HCT116 (cell line): ENCODE measurements around the gene ACTG1. TPM values are rescaled to one million over a fixed set of nuclear protein-coding genes. Genes with fewer than 3 reads are reported as not detected.

ENCODE experiments used
- ATAC-seq: fragments of 200-7000 bp; cut with Tn5 transposase; 2 replicates; pipeline ENCODE4 v1.9.1; 2020; ENCODE audit warnings: mild to moderate bottlenecking, moderate library complexity
- BruUV-seq: library from RNA; stranded (reverse); fragments of 400-500 nt; replicated peaks from 2 replicates; lab custom pipeline; 2021; lab: Mats Ljungman, UMichigan
- CTCF ChIA-PET: fragments of 300-600 bp; sonication (Branson Sonifier 250); formaldehyde crosslinking; loops from one replicate; lab custom pipeline; 2021; ENCODE audit warnings: antibody characterized with exemption; lab: Charles Lee
- POLR2A ChIA-PET: fragments of 300-600, 350-600 bp; sonication (Branson Sonifier 250); formaldehyde crosslinking; loops from one replicate; lab custom pipeline; 2021; ENCODE audit warnings: antibody characterized with exemption; lab: Charles Lee
- RAD21 ChIA-PET, 2 experiments: fragments of 300-600 bp; sonication (Branson Sonifier 250); formaldehyde crosslinking; loops; one replicate each; lab custom pipeline; 2023; ENCODE audit warnings: low total read pairs in 2 of 2; ENCODE audit not compliant: uncharacterized antibody in 2 of 2, unreplicated experiment in 2 of 2, low non-redundant PET in 1 of 2; lab: Charles Lee
- DNase-seq: peaks from one replicate; pipeline ENCODE4 v3.0.0-alpha.2; 2010; ENCODE audit warnings: low read depth, low spot score
- H2AFZ ChIP-seq: fragments of 200-600 bp; shearing (Covaris generic), sonication (generic); 2 replicates; pipeline ENCODE4 v1.6.1; 2017; ENCODE audit warnings: low read depth, mixed run types, mixed read lengths, antibody characterized with exemption, low read length; ENCODE audit not compliant: poor library complexity, severe bottlenecking
- H3K27ac ChIP-seq: 2 replicates; pipeline ENCODE4 v1.5.1; 2012; ENCODE audit warnings: low read depth, low read length
- H3K27me3 ChIP-seq: fragments of 200-600 bp; sonication (generic); 2 replicates; pipeline ENCODE4 v1.6.1; 2016; ENCODE audit warnings: mixed run types, low read length, mixed read lengths; ENCODE audit not compliant: insufficient read depth
- H3K36me3 ChIP-seq, 2 experiments: fragments of 200-500 bp in 1 of 2; fragments of 200-600 bp in 1 of 2; sonication (Bioruptor generic) in 1 of 2; sonication (generic) in 1 of 2; 2 replicates each; pipeline versions ENCODE4 v1.5.1 to v1.6.1; 2014 to 2016; ENCODE audit warnings: low read length in 2 of 2, inconsistent platforms in 1 of 2, mixed read lengths in 1 of 2, mixed run types in 1 of 2; ENCODE audit not compliant: insufficient read depth in 2 of 2, control insufficient read depth in 1 of 2
- H3K4me1 ChIP-seq, 2 experiments: fragments of 200-600 bp in 1 of 2; sonication (generic) in 1 of 2; 2 replicates each; pipeline versions ENCODE4 v1.5.1 to v1.6.1; 2012 to 2017; ENCODE audit warnings: low read length in 2 of 2, inconsistent platforms in 1 of 2, mild to moderate bottlenecking in 1 of 2, mixed read lengths in 1 of 2, mixed run types in 1 of 2, moderate library complexity in 1 of 2; ENCODE audit not compliant: insufficient read depth in 2 of 2, control insufficient read depth in 1 of 2
- H3K4me2 ChIP-seq: fragments of 200-600 bp; sonication (generic); 2 replicates; pipeline ENCODE4 v1.6.1; 2017; ENCODE audit warnings: mixed run types, low read length, mixed read lengths
- H3K4me3 ChIP-seq, 2 experiments: fragments of 200-600 bp in 1 of 2; sonication (generic) in 1 of 2; replicated peaks in 1 of 2; 2 replicates each; pipeline ENCODE4 v1.5.1; 2011 to 2016; ENCODE audit warnings: low read length in 2 of 2, control low read depth in 1 of 2, low read depth in 1 of 2, mild to moderate bottlenecking in 1 of 2, mixed read lengths in 1 of 2, mixed run types in 1 of 2
- H3K79me2 ChIP-seq: fragments of 200-600 bp; sonication (generic); 2 replicates; pipeline ENCODE4 v1.6.1; 2017; ENCODE audit warnings: mild to moderate bottlenecking, mixed run types, low read length, moderate library complexity, mixed read lengths; ENCODE audit not compliant: insufficient read depth
- H3K9ac ChIP-seq: fragments of 200-600 bp; sonication (generic); 2 replicates; pipeline ENCODE4 v1.6.1; 2016; ENCODE audit warnings: low read length, mixed read lengths
- H3K9me2 ChIP-seq: fragments of 200-600 bp; sonication (generic), shearing (Covaris generic); 2 replicates; pipeline ENCODE4 v1.6.1; 2017; ENCODE audit warnings: mixed run types, mild to moderate bottlenecking, moderate library complexity; ENCODE audit not compliant: insufficient read depth
- H3K9me3 ChIP-seq, 2 experiments: fragments of 200-500 bp in 1 of 2; fragments of 200-600 bp in 1 of 2; sonication (Bioruptor generic) in 1 of 2; sonication (generic) in 1 of 2; 2 replicates each; pipeline ENCODE4 v1.6.1; 2014 to 2017; ENCODE audit warnings: low read length in 2 of 2, mixed read lengths in 2 of 2, inconsistent platforms in 1 of 2, low read depth in 1 of 2, mild to moderate bottlenecking in 1 of 2, mixed run types in 1 of 2, moderate library complexity in 1 of 2; ENCODE audit not compliant: control insufficient read depth in 1 of 2, insufficient read depth in 1 of 2
- H4K20me1 ChIP-seq: fragments of 200-600 bp; sonication (generic), shearing (Covaris generic); 2 replicates; pipeline ENCODE4 v1.6.1; 2017; ENCODE audit warnings: mixed run types, mild to moderate bottlenecking, moderate library complexity; ENCODE audit not compliant: insufficient read depth
- CBX3 ChIP-seq: IDR thresholded peaks from 2 replicates; pipeline ENCODE4 v1.6.1; 2012; ENCODE audit warnings: low read depth
- EGR1 ChIP-seq: IDR thresholded peaks from 2 replicates; pipeline ENCODE4 v1.6.1; 2012; ENCODE audit warnings: low read depth
- ELF1 ChIP-seq: IDR thresholded peaks from 2 replicates; pipeline ENCODE4 v1.6.1; 2012; ENCODE audit warnings: low read depth, borderline replicate concordance
- EZH2 ChIP-seq: fragments of 200-600 bp; sonication (generic); IDR thresholded peaks from 2 replicates; pipeline ENCODE4 v1.6.1; 2017; ENCODE audit warnings: antibody characterized with exemption, mixed run types
- FOSL1 ChIP-seq: IDR thresholded peaks from 2 replicates; pipeline ENCODE4 v1.6.1; 2012; ENCODE audit warnings: low read depth
- POLR2AphosphoS5 ChIP-seq: IDR thresholded peaks from 2 replicates; pipeline ENCODE4 v1.6.1; 2011; ENCODE audit warnings: mild to moderate bottlenecking, low read depth, low read length, moderate library complexity
- RAD21 ChIP-seq: IDR thresholded peaks from 2 replicates; pipeline ENCODE4 v1.6.1; 2012; ENCODE audit warnings: low read depth, mild to moderate bottlenecking
- SIN3A ChIP-seq: IDR thresholded peaks from 2 replicates; pipeline ENCODE4 v1.6.1; 2012; ENCODE audit warnings: low read depth
- SP1 ChIP-seq: IDR thresholded peaks from 2 replicates; pipeline ENCODE4 v1.6.1; 2012; ENCODE audit warnings: low read depth
- SRF ChIP-seq: IDR thresholded peaks from 2 replicates; pipeline ENCODE4 v1.6.1; 2012; ENCODE audit warnings: low read depth
- TCF7L2 ChIP-seq: IDR thresholded peaks from 2 replicates; pipeline ENCODE4 v1.7.0; 2011; ENCODE audit warnings: borderline replicate concordance, inconsistent platforms; ENCODE audit not compliant: insufficient read depth, insufficient read length; ENCODE audit errors: extremely low read depth
- ZNF274 ChIP-seq: fragments of 200-500 bp; sonication (Bioruptor generic); IDR thresholded peaks from 2 replicates; pipeline ENCODE4 v1.6.1; 2014; ENCODE audit warnings: mild to moderate bottlenecking, low read depth, low read length, inconsistent platforms
- intact Hi-C: fragments of 100-400 bp; cut with micrococcal nuclease; formaldehyde crosslinking; loops from 2 replicates; pipeline ENCODE4 v1.10.0; 2022
- total RNA-seq: library from RNA; stranded (reverse); gene quantifications from one replicate; pipeline ENCODE4 v1.2.1, GENCODE V29; 2021; ENCODE audit not compliant: unreplicated experiment
- TF ChIP-seq, protein P1 (sequence below), 3 experiments: fragments of 200-600 bp in 1 of 3; sonication (generic) in 1 of 3; IDR thresholded peaks in 2 of 3; conservative IDR thresholded peaks in 1 of 3; 2 replicates each; pipeline ENCODE4 v1.5.1; 2012 to 2017; ENCODE audit warnings: low read depth in 2 of 3, low read length in 2 of 3, antibody characterized with exemption in 1 of 3, borderline replicate concordance in 1 of 3, control low read depth in 1 of 3, mild to moderate bottlenecking in 1 of 3, mixed read lengths in 1 of 3, mixed run types in 1 of 3, moderate library complexity in 1 of 3; ENCODE audit not compliant: insufficient read depth in 1 of 3
- TF ChIP-seq, protein P2 (sequence below): IDR thresholded peaks from 2 replicates; pipeline ENCODE4 v1.6.1; 2012; ENCODE audit warnings: low read depth
- TF ChIP-seq, protein P3 (sequence below): IDR thresholded peaks from 2 replicates; pipeline ENCODE4 v1.6.1; 2012
- TF ChIP-seq, protein P4 (sequence below): IDR thresholded peaks from 2 replicates; pipeline ENCODE4 v1.6.1; 2011; ENCODE audit warnings: mild to moderate bottlenecking, low read length, moderate library complexity; ENCODE audit not compliant: insufficient replicate concordance; ENCODE audit errors: extremely low read depth
- TF ChIP-seq, protein P5 (sequence below): IDR thresholded peaks from 2 replicates; pipeline ENCODE4 v1.6.1; 2012

ACTG1 gene
- total RNA-seq, 1 experiment from 2014 or later: 6,223 TPM

DNA sequence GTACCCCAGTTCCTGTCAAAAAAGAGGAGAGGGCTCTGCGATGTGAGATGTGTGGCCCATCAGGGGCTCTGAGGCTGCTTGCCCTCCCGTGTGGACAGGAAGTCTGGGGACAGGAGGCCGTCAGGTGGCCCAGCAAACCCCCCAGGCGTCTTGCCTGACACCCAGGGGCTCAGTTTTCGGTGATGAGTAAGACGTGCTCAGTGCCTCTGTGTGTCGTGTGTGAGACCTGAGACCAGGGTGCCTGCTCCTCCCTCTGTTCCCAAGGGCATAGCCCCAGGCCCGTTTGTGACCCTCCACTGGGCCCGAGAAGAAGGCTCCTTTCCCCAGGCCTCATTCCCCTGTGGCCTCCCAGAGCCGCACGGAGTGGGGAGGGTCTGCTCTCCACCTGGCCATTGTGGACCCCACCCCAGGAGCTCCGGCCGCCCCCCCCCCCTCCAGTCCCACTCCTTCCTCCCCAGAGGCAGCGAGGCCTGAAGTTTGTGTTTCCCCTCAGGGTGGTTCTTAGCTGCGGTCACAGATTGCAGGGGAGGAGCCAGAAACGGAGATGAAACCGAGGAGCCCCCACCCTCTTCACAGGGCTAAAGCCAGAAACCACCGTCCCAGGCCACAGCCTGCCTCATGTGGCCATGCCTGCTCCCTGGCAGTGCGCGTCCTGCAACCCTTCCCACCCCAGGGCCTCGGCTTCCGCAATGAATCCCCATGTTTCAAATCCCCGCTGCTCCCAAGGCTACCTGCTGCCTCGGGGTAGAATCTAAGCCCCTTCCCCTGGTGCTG, 4.9 kb upstream of the ACTG1 start:
- CTCF ChIA-PET: no interaction called here
- no peaks in the 10 kb centered on the region; the same call in 1 of the 2 replicates for H4K20me1 ChIP-seq
- DNase-seq (no peak), ATAC-seq (no peak)
- no peaks in the 10 kb centered on the region for H3K9me2 ChIP-seq
- peak overlapping the region; percentile 98 for H3K27ac ChIP-seq
- intact Hi-C loops: no loop called here
- BruUV-seq: no TSS peak
- RAD21 ChIA-PET: no interaction called here
- no peaks in the 10 kb centered on the region for H3K9me3 ChIP-seq
- no peaks in the 10 kb centered on the region for H3K36me3 ChIP-seq
- H2AFZ ChIP-seq: no peak overlapping the region
- peak overlapping the region; percentile 100 for H3K4me2 ChIP-seq
- POLR2A ChIA-PET: interaction anchor here (0.7 to 3.1 kb wide), 6 partner anchors 9 to 278 kb away, joined by 3 to 42 read pairs (median 4); partner anchors contain the start of genes FAAP100, NDUFAF8 and TEPSIN
- H3K4me3 ChIP-seq: no peak overlapping the region
- TF ChIP-seq FOSL1 (no peak), SRF (no peak), RAD21 (no peak), ZNF274 (no peak), POLR2AphosphoS5 (no peak), EZH2 (no peak), EGR1 (no peak), TCF7L2 (no peak), ELF1 (no peak), SIN3A (no peak), CBX3 (no peak), SP1 (no peak)
- TF ChIP-seq, protein P1, sequence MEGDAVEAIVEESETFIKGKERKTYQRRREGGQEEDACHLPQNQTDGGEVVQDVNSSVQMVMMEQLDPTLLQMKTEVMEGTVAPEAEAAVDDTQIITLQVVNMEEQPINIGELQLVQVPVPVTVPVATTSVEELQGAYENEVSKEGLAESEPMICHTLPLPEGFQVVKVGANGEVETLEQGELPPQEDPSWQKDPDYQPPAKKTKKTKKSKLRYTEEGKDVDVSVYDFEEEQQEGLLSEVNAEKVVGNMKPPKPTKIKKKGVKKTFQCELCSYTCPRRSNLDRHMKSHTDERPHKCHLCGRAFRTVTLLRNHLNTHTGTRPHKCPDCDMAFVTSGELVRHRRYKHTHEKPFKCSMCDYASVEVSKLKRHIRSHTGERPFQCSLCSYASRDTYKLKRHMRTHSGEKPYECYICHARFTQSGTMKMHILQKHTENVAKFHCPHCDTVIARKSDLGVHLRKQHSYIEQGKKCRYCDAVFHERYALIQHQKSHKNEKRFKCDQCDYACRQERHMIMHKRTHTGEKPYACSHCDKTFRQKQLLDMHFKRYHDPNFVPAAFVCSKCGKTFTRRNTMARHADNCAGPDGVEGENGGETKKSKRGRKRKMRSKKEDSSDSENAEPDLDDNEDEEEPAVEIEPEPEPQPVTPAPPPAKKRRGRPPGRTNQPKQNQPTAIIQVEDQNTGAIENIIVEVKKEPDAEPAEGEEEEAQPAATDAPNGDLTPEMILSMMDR (IDR thresholded peaks at IDR 0.05 in 2 of 3, conservative IDR thresholded peaks at IDR 0.05 in 1 of 3; ENCODE audit: borderline replicate concordance in 1 of 3, insufficient read depth in 1 of 3, low read depth in 2 of 3, low read length in 2 of 3): no peak
- TF ChIP-seq, protein P2, sequence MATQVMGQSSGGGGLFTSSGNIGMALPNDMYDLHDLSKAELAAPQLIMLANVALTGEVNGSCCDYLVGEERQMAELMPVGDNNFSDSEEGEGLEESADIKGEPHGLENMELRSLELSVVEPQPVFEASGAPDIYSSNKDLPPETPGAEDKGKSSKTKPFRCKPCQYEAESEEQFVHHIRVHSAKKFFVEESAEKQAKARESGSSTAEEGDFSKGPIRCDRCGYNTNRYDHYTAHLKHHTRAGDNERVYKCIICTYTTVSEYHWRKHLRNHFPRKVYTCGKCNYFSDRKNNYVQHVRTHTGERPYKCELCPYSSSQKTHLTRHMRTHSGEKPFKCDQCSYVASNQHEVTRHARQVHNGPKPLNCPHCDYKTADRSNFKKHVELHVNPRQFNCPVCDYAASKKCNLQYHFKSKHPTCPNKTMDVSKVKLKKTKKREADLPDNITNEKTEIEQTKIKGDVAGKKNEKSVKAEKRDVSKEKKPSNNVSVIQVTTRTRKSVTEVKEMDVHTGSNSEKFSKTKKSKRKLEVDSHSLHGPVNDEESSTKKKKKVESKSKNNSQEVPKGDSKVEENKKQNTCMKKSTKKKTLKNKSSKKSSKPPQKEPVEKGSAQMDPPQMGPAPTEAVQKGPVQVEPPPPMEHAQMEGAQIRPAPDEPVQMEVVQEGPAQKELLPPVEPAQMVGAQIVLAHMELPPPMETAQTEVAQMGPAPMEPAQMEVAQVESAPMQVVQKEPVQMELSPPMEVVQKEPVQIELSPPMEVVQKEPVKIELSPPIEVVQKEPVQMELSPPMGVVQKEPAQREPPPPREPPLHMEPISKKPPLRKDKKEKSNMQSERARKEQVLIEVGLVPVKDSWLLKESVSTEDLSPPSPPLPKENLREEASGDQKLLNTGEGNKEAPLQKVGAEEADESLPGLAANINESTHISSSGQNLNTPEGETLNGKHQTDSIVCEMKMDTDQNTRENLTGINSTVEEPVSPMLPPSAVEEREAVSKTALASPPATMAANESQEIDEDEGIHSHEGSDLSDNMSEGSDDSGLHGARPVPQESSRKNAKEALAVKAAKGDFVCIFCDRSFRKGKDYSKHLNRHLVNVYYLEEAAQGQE: no peak
- TF ChIP-seq, protein P3, sequence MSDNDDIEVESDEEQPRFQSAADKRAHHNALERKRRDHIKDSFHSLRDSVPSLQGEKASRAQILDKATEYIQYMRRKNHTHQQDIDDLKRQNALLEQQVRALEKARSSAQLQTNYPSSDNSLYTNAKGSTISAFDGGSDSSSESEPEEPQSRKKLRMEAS: no peak
- TF ChIP-seq, protein P4, sequence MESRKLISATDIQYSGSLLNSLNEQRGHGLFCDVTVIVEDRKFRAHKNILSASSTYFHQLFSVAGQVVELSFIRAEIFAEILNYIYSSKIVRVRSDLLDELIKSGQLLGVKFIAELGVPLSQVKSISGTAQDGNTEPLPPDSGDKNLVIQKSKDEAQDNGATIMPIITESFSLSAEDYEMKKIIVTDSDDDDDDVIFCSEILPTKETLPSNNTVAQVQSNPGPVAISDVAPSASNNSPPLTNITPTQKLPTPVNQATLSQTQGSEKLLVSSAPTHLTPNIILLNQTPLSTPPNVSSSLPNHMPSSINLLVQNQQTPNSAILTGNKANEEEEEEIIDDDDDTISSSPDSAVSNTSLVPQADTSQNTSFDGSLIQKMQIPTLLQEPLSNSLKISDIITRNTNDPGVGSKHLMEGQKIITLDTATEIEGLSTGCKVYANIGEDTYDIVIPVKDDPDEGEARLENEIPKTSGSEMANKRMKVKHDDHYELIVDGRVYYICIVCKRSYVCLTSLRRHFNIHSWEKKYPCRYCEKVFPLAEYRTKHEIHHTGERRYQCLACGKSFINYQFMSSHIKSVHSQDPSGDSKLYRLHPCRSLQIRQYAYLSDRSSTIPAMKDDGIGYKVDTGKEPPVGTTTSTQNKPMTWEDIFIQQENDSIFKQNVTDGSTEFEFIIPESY: no peak
- TF ChIP-seq, protein P5, sequence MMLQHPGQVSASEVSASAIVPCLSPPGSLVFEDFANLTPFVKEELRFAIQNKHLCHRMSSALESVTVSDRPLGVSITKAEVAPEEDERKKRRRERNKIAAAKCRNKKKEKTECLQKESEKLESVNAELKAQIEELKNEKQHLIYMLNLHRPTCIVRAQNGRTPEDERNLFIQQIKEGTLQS: no peak
- TF ChIP-seq, all 23 proteins: peak for 0
- Histone ChIP-seq H3K9ac (peak overlapping the region; percentile 94), H3K27me3 (no peaks in the 10 kb centered on the region), H3K4me1 (peaks cover 34 to 75% of the 10 kb centered on the region in 2 experiments), H3K79me2 (peaks cover 40% of the 10 kb centered on the region)
